GM19467 (cell line): ENCODE results near the gene SIRPA.

ENCODE experiments used
- ATAC-seq: cut with Tn5 transposase; IDR thresholded peaks from one replicate; pipeline ENCODE4 v1.9.1; 2021; ENCODE audit warnings: mild to moderate bottlenecking, moderate library complexity; ENCODE audit not compliant: unreplicated experiment

The SIRPA gene

DNA sequence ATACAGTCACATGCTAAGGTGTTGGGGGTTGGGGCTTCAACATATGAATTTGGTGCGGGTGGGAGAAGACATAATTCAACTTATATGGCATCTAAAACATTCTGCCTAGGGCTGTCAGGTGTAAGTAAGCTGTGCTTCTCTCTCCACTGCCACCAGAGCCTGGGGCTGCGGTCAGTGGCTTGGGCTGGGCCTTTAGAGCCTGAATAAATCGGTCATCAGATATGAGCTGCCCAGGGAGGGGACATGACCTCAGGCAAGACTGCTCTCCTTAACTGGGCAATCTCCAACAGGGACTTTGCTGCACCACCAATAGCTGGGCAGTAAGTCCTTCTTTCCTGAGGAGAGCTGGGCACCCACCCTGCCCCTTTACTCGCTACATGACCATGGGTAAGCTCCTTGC is 24.9 kb upstream of the SIRPA start:
- ATAC-seq: no peak

DNA sequence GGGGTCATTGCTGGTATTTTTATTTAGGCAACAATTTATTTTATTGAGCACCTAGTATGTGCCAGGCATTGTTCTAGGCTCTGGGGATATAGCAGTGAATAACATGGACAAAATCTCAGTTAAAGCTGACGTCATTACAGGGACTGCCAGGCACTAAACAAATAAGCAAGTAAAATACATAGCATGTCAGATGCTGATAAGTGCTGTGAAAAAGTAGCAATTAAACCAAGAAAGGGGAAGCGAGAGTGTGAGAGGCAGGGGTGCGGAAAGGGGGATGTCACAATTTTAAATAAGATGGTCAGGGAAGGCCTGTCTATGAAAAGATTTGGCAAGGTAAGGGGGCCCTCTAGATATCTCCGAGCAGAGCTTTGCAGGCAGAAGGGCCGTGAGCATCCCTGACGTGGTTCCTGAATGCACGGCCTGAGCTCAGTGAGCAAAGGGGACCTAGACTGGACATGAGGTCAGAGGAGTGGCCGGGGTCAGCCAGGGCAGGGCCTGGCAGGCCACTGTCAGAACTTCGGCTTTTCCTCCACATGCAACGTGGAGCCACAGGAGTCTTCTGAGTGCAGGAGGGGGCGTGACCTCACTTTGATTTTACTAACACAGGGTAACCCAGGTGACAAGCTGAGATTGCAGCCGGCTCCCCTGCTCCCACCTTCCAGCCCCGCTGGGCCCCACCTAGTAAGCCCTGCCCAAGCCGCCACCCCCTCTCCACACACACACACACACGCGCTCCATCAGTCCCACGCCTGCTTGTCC is 24.2 kb upstream of the SIRPA start:
- peak; percentile 50 for ATAC-seq

DNA sequence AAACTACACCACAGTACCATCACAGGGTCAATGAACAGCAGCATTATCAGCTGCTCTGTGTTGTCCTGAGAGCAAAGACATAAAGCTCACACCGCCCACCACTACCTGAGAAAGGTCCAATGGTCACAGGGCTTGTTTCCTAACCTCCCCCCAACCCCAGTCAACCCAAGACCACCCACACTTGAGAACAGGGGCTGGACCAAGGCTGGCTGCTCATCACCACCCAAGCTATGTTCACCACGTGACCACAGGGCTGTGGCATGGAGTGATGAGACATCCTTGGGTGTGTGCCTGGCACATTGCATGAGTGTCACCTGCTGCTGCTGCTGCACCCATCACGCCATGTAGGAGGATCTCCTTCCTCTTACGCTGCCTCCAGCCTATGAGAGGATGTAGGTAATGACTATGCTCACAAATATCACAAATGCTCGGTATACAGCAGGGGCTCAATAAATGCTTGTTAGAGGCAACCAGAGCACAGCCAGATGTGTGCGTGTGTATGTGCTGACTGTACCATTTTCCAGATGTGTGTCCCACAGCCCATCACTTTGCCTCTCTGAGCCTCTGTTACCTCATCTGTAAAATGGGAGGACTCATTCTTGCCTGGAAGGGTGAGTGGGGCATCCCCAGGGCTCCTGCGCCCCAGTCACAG is 23.3 kb upstream of the SIRPA start:
- no peak for ATAC-seq

DNA sequence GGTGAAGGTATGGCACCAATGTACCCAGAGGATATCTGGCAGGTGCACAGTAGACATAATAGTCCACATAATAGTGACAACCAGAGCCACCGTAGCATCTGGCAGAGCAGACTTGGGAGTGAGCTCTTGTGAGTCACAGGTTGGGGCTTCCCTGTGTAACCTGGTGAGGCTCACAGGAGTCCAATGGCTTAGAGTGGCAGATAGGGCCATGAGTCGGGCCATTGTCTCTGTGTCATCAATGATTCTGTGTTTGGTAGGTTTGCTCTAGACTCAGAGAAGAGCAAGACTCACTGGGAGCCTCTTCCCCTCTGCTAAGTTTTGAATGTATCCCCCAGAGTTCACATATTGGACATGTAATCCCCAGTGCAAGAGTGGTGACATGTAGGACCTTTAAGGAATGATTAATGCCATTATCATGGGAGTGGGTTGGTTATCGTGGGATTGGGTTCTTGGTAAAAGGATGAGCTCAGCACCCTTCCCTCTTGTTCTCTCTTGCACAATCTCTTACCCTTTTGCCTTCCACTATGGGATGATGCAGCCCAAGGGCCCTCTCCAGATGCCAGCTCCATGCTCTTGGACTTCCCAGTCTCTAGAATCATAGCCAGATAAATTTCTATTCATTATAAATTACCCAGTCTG is 22.6 kb upstream of the SIRPA start:
- no peak for ATAC-seq

DNA sequence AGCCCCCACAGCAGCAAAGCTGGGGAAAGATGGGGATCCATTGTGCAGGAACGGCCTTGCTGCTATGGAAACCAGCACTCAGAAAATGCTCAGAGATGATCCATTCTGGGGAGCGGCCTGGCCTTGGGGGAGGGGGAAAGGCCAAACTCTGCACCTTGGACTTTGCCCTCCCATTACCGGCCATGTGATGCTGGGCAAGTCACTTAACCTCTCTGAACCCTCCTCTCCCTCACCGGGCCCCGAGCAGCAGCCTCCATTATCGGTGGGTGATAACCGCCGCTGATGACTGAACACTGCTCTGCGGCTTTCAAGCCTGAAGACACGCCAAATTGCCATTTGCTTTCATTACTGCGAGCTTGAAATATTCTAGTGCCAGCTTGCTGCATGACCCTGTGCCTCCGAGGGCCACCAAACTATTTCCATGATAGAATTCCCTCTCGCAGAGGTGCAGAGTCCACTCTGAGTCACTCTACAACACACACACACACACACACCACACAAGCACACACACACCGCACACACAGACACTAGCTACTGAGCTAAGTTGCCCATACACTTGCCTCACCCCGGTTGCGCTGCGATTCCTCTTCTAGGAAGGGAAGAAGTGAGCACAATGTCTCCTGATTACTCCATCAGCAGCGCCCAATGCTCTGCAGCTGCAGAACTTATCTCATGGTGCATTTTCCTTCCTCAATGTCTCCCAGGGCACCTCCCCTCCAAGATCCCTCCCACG is 20.6 kb upstream of the SIRPA start:
- no peak for ATAC-seq

DNA sequence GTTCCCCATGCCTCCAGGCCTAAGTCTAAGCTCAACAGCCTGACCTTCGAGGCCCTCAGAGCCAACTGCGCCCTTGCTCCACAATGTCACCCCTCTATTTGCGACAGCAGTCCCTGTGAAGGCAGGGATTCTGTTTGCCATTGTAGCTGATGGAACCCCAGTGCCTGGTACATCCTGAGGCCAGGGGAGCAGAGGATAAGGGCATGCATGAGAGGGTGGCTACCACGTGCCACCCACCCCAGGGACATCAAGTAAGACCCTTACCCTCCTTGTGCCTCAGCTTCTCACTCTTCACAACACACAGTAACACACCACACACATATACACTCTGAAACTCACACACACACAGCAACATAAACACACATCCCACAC is 20.0 kb upstream of the SIRPA start:
- no peak for ATAC-seq

DNA sequence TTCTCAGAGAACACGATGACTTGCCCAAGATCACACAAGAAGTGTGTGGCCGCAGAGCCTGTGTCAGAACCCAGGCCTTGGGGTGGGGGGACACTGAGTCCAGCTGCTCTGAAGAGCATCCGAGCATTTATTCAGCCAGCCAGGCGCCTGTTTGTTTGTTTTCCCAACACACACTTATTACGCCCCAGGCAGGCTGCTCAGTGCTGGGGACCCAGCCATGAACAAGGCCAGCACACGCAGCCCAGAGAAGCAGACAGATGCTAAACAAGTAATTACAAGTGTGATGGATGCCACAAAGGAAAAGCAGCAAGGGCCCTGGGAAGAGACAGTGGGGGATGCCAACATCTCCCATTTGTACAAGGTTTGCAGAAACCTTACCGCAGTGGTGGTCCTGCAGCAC is 19.4 kb upstream of the SIRPA start:
- no peak for ATAC-seq

DNA sequence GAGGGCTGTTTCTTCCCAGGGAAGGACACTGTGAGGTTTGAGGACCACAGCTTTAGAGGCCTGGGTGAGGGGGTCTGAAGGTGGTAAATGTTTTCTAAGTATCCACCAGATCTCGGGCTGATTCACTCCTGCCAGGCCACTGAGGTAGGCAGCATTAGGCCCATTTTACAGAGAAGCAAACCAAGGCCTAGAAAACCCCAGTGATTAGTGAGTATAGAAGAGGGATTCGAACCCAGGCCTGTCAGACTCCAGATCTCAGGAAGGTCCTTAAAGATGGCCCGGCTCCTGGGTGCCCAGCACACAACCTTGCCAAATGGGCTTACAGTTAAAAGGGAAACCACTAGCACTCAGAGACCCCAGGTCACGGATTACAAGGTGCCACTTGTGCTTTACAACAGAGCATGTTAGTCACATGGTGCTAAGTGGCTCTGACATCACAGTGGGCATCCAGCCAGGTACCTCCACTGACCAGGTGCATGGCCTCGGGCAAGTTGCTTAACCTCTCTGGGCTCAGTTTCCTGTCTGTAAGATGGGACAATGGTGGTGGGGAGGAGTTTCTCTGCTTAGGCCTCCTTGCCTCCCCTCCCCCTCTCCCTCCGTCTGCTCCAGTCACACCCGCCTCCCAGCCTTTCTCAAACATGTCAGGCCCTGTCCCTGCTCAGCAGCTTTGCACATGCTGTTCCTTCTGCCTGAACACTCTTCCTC is 18.8 kb upstream of the SIRPA start:
- no peak for ATAC-seq

DNA sequence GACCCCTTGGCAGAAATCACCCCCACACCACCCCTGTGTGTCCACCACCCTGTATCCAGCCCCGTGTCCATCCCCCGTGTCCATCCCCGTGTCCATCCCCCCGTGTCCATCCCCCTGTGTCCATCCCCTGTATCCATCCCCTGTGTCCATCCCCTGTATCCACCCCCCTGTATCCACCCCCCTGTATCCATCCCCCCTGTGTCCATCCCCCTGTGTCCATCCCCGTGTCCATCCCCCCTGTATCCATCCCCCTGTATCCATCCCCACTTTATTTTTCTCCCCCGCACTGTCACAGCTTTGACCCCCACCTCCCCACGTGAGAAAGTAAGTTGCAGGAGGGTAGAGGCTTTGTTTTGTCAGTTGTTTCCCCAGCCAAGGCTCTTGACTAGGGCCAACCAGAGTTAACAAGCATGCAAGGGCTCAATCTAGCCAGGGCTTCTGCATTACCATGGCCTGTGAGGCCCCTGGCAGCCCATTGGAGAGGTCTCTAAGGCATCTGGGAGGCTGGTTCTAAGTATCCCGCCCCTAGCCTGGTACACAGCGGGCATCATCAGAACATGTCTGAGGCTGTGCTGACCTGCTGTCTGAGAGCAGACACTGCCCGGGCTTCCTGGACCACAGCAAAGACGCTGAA is 18.1 kb upstream of the SIRPA start:
- ATAC-seq: no peak

DNA sequence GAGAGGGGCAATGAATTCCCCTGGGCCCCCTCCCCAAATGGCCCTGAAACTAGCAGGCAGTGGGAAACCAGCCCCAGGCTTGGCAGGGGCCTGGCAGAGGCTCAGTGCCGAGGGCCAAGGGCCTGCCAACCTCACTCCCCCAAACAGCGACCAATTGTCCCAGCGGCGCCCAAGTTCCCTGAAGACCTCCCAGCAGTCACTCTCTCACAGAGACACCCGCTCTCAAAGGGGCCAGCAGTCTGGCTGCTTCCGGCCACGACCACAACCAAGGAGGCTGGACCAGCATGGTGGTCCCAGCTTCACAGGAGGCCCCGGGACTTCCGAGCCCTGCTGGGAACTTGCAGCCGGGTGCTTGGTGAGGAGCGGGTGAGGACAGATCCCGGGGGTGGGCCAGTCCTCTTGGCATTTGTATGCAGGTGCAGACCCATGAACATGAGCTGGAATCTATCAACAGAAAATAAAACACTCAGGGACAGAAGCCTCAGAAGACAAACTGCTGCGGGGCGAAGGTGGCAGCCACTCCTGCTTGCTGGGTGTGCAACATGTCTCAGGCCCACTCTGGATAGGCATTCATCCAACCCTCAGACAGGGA is 17.5 kb upstream of the SIRPA start:
- ATAC-seq: no peak

DNA sequence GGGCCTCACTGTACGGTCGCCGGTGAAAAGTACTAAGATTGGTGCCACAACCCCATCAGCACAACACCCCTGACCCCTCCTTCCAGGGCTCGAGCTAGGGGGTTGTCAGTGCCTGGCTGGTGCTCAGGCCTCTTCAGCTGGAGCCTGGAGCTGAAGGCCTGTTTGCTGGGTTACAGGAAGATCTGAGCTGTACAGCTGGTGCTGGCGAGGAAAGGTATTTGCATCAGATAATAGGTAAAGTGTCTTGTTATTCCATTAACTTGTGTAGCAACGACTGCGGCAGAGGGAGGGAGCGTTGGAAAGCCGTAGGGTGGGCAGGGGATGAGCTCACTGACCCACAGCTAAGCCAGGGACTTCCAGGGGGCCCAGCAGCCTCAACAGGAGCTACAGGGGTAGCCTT is 15.8 kb upstream of the SIRPA start:
- ATAC-seq: no peak

DNA sequence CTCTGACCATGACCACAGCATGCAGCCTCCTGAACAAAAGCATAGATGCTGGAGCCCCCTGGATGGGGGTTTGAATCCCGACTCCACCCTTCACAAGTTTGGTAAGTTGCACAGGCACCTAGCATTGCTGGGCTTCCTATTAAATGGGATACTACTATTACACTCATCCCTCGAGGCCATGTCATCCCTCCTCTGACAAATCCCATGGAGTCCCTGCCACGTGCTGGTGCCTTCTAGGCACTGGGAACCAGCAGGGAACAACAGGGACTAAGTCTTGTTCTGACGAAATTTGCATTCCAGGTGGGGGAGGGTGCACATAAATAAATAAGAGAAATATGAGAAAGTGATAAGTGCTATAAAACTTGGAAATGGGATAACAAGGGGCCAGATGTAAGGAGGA is 15.3 kb upstream of the SIRPA start:
- ATAC-seq: no peak

DNA sequence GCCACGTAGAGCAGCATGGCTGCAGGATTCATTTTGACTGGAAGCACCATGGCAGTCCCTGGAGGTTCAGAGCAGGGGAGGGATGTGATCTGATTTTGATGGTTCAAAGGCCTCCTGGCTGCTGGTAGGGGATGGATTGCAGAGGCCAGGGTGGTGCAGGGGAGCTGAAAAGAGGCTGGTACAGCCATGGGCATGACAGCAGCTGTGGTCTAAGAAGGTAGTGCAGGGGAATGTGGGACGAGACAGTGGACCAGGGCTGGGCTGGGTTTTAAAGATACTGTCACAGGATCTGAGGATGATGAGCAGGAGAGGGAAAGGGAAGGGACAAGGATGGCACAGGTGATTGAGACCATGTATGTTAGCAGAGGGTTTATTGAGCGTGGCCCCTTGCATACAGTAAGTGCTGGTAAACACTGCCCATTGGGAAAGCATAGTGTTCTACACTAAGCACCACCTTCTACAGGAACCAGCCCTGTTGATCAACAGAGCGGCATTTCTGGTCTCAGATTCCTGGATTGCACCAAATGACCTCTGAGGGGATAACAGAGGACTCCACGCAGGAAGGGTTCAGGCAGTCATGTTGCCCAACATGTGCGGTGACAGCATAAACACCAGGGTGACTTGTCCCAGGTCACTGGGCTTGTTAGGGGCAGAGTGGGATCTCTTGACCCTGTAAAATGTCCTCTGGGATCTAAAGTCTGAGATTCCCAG is 14.5 kb upstream of the SIRPA start:
- no peak for ATAC-seq

DNA sequence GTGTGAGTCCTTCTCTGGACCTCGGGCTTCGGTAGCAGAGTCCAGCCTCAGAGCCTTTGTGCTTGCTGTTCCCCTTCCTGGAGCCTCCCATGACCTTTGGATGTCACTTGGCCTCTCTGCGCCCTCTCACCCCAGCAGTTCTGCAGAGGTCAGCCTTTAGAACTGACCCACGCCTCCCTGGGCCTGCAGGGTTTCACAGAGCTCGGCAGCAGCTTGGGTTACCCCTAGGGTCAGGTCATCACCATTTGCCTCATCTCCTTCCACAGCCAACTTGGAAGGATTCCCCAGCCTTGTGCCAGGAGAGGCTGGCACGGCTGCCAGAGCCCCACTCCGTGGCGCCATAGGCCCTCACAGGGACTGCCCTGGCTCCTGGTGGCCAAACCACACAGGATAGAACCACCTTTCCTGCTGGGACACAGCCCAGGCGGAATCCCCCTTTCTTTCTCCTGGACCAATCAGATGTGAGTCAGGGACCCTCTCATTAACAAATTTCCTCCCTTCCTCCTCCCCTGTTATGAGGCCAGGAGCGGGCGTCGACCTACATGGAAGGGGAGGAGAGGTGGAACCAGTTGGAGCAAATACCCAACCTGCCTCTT is 13.9 kb upstream of the SIRPA start:
- no peak for ATAC-seq

DNA sequence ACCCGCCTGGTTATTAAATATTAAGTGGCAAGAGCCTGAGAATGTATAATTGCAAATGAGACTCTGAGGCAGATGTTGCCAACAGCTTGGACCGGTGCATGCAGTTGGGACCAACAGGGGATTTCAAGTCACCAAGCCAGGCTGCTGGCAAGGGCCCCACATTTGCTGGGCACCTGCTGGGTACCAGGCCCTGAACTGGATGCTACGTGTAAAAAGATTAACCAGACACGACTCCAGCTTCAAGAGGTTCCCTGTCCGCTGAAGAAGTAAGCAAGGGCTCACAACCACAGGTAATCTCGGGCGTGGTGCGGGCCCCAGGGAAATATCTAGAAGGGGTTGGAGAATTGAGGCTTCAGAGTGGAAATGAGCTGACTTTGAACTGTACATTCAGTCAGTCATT is 13.2 kb upstream of the SIRPA start:
- no peak for ATAC-seq

DNA sequence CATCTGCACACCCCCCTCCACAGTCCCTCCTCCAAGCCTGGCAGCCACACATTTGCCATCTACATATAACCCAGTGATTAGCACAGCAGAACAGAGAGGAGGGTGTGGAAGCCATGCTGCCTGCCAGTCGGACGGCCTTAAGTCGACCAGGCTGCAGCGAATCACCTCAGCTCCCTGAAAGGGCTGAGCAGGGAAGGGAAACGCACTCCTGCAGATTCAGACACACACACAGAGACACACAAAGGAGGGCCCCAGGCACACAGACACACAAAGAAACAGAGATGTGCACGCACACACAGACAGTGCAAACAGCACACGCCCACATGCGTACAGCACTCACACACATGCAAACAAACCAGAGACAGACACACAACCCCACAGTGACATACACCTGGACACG is 11.2 kb upstream of the SIRPA start:
- no peak for ATAC-seq

DNA sequence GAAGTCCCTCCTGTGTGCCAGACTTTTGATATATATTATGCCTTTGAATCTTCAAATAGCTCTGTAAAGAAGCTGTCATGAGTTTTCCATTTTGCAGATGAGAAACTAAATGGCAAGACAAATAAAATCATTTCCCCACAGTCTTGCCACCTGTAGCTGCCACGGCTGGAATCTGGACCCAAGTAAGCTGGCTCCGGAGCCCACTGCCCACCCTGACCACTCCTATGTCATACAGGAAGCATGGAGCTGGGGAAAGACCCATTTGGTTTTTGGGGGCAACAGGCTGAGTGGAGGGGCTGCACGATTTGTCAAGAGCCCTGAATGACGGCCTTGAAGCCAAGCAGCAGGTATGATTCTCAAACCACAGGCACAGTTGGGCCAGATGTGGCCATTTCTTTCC is 10.0 kb upstream of the SIRPA start:
- no peak for ATAC-seq

DNA sequence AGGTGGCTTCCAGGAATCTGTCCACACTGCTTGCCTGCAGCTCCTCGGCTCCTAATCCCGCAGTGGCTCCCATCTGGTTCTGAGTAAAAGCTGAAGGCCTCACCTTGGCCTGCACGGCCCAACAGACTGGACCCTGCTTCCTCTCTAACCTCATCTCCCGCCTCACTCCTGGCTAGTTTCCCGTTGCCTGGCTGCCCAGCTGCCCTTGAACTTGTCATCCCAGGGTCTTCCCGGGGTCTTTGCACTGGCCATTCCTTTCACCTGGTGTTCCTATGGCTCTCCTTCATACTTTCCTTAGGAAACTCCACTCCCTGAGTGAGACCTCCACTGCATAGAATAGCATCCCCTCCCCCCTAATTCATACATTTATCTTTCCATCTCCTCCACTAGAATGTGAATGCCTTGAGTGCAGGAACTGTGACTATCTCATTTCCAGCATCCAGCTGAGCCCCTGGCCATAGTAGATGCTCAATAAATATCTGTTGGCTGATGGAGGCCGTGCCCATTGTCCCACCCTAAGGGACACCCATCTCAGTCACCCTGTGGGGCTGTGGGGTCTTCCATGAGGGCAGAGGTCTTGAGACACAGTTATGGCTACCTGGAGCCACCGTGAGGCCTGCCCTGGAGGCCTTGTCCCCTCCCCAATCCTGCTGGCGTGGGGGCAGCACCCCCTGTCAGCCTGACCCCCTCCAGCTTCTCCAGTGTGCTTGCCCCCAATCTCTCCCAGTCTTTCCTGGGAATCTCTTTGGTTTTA is 9.1 kb upstream of the SIRPA start:
- ATAC-seq: no peak

DNA sequence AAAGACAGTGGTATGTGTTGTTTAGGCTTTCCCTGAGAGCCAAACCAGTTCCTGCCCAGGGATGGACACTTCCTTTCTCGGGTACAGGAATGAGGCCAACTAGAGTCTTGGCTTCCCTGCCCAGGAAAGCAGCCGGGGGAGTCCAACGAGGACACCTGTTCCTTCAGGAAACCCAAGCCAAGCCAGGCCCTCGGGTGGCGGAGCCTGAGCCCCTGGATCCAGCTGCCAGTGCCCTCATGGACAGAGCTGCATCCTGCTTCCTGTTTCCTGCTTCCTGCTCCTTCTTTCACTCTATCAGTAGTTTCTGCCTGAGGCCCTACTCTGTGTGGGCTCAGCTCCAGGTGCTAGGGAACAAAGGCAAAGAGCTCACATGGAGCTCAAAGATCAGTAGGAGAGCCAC is 7.9 kb upstream of the SIRPA start:
- no peak for ATAC-seq
